ENCODE results near the gene PNKP.

GRCh38 chr19:49884109-49884508 lies 16.7 kb upstream of the PNKP start:
- TF ChIP-seq, protein P1, sequence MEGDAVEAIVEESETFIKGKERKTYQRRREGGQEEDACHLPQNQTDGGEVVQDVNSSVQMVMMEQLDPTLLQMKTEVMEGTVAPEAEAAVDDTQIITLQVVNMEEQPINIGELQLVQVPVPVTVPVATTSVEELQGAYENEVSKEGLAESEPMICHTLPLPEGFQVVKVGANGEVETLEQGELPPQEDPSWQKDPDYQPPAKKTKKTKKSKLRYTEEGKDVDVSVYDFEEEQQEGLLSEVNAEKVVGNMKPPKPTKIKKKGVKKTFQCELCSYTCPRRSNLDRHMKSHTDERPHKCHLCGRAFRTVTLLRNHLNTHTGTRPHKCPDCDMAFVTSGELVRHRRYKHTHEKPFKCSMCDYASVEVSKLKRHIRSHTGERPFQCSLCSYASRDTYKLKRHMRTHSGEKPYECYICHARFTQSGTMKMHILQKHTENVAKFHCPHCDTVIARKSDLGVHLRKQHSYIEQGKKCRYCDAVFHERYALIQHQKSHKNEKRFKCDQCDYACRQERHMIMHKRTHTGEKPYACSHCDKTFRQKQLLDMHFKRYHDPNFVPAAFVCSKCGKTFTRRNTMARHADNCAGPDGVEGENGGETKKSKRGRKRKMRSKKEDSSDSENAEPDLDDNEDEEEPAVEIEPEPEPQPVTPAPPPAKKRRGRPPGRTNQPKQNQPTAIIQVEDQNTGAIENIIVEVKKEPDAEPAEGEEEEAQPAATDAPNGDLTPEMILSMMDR (conservative IDR thresholded peaks at IDR 0.05 in 1 of 2, IDR thresholded peaks at IDR 0.05 in 1 of 2; ENCODE audit: extremely low read depth in 1 of 2, insufficient read depth in 1 of 2, low read depth in 1 of 2, low read length in 2 of 2) = no peak
- no peak for TF ChIP-seq EZH2 (IDR thresholded peaks at IDR 0.05; ENCODE audit: borderline replicate concordance, low read length)
